Kidney tubule cell (primary cell): ENCODE data around the gene UPK3A.

Experiments used
- DNase-seq: peaks from one replicate; pipeline ENCODE4 v3.0.0-alpha.2; 2018; ENCODE audit warnings: low spot score

Gene UPK3A

DNA sequence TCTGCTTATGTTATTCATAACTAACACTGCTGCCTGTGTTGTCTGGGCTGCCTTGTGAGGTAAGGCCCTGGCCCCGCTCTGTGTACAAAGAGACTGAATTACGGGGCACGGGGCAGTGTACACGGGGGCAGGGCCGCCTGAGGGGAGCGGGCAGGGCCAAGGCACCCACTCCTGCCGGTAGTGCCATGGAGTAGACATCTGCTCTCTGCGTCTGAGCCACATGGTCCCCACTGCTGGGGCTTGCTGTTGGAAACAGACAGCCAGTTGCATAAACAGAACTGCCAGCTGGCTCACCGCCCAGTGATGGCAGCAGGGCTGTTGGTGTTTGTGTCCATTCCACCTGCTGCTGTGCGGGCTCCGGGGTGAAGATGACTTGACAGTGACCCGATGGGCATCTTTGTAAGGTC is 44.8 kb downstream of the UPK3A start:
- DNase-seq, result no peak

- no peak for DNase-seq
Measured at GRCh38 chr22:45330548-45330947, 45.8 kb downstream of the UPK3A start.

- DNase-seq, result no peak
Measured at GRCh38 chr22:45331486-45331885, 46.7 kb downstream of the UPK3A start.

GRCh38 chr22:45332001-45332400 is 47.3 kb downstream of the UPK3A start:
- DNase-seq, result no peak

- DNase-seq, result no peak
Measured at GRCh38 chr22:45334068-45334467, 49.3 kb downstream of the UPK3A start.

GRCh38 chr22:45334528-45334927 is 49.8 kb downstream of the UPK3A start:
- no peak for DNase-seq

- DNase-seq, result no peak
Measured at GRCh38 chr22:45335021-45335818, 50.5 kb downstream of the UPK3A start.

GRCh38 chr22:45335854-45336522 is 51.2 kb downstream of the UPK3A start:
- DNase-seq, result no peak

GRCh38 chr22:45336971-45337431 is 52.3 kb downstream of the UPK3A start:
- DNase-seq, result no peak

DNA sequence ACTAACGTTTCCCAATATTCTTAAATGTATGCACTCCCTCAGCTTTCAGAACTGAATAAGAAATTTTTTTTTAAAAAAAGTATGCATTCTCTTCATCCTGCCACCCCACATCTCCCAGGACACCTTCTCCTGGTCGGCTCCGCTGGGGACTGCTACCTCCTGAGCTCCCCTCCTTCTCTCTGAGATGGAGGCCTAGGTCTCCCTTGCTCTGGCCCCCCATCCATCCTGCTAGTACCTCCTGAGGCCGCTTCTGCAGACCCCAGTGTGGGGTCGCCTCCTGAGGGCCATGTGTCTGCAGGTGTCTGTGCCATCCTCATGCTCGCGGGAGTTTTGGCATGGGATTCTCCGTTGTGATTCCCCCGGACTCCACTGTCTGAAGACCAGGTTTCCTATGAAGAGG is 52.8 kb downstream of the UPK3A start:
- DNase-seq, result no peak

GRCh38 chr22:45338795-45339194 is 54.0 kb downstream of the UPK3A start:
- no peak for DNase-seq

DNA sequence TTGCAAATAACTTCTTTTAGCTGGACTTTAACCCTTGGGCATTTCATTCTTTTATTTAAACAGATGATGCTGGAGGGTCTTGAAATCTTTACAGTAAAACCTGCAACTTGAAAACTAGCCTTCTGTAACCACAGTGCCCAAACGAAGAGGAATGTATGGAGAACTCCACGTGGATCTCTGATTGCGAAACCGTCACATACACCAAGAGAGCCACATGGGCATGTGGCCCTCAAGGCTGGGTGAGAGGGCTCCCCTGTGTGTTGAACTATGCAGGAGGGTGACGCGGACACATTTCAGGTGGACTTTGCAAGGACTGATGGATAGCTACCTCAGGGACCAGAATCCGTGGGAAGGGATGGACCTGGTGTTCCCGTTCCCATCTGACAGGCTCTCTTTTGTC is 55.6 kb downstream of the UPK3A start:
- no peak for DNase-seq

DNA sequence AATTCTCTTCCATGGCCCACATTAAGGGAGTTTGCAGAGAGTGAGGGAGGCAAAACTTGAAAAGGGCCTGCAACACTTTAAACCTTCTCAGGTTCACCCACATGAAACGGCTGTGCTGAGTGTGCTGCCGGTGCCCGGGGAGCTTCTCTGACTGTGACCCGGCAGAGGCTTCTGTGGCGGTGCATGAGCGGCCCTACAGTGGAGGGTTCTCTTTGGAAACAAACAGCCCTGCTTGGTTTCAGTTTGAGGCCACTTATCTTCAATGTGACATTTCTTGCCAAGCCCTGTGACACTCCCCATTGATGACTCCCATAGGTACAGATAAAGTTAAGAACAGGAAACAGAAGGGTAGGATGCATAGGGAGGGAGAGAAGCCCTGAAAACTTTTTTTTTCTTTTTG is 56.7 kb downstream of the UPK3A start:
- no peak for DNase-seq

DNA sequence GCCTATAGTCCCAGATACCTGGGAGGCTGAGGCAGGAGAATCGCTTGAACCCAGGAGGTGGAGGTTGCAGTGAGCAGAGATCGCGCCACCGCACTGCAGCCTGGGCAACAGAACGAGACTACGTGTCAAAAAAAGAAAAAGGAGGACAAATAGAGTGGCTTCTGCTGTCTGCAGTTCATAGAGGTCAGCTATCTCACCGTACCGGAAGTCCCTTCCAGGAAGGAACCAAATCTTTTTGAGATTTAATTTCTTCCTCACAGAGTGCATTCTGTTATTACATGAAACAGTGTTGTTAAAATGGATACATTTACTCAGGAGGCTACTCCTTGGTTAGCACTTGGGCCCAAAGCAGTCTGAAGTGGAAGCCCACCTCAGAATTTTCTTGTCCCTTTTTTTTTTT is 58.4 kb downstream of the UPK3A start:
- no peak for DNase-seq

DNA sequence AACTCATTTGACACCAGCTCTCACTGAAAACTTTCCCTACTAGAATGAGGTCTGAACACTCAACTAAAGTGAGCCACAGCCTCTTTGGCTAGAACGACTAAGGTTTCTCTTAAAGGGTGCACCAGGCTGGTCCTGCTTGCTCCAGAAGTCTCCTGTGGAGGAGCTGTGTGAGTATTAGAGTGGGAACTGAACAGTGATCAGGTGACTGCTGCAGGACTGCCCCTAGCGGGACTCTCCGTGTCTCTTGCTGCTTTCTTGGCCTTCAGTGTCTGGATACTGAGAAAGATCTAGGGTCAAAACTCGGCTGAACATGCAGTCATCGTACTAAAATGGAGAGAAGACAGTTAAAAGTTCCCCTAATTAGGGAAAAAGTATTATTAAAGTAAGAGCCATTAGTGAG is 59.6 kb downstream of the UPK3A start:
- DNase-seq, result peak; percentile 4
